ENCODE data around the gene FCMR.

FCMR gene

DNA sequence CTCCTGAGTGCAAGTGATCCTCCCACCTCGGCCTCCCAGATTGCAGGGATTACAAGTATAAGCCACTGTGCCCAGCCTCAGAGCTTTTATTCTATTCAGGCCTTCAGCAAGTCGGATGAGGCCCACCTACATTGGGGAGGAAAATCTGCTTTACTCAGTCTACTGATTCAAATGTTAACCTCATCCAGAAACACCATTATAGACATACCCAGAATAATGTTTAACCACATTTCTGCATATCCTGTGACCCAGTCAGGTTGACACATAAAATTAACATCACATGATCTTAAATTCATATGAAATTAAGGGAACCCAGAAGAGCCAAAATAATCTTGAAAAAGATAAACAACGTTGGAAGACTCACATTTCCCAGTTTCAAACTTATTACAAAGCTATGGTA lies 41.4 kb downstream of the FCMR start:
- no peaks in the 10 kb centered on the region for H3K4me1 ChIP-seq
- TF ChIP-seq, protein P1, sequence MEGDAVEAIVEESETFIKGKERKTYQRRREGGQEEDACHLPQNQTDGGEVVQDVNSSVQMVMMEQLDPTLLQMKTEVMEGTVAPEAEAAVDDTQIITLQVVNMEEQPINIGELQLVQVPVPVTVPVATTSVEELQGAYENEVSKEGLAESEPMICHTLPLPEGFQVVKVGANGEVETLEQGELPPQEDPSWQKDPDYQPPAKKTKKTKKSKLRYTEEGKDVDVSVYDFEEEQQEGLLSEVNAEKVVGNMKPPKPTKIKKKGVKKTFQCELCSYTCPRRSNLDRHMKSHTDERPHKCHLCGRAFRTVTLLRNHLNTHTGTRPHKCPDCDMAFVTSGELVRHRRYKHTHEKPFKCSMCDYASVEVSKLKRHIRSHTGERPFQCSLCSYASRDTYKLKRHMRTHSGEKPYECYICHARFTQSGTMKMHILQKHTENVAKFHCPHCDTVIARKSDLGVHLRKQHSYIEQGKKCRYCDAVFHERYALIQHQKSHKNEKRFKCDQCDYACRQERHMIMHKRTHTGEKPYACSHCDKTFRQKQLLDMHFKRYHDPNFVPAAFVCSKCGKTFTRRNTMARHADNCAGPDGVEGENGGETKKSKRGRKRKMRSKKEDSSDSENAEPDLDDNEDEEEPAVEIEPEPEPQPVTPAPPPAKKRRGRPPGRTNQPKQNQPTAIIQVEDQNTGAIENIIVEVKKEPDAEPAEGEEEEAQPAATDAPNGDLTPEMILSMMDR (IDR thresholded peaks at IDR 0.05): no peak
- H3K27ac ChIP-seq: no peak overlapping the region
- H3K9me3 ChIP-seq: peaks cover 0 to 23% (median 8%) of the 10 kb centered on the region in 3 donors
- no peak overlapping the region for H3K4me3 ChIP-seq
- DNase-seq: no peak
- H3K27me3 ChIP-seq: no peaks in the 10 kb centered on the region
- intact Hi-C loops (cut with DNase I; ENCODE audit: low total_unique reads): no loop called here
- no peaks in the 10 kb centered on the region for H3K36me3 ChIP-seq

DNA sequence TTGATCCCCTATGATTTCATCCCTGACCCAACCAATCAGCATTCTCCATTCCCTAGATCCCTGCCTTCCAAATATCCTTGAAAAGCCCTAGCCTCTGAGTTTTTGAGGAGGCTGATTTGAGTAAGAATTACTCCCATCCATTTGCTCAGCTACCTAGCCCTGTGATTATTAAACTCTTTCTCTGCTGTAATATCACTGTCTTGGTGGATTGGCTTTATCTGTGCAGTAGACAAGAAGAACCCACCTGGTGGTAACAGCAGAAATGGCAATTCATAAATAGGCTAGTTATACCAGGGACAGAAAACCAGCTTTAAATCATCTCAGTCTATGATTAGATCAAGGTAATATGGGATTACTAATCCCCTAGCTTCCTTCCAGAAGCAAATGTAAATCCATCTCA lies 43.3 kb downstream of the FCMR start:
- DNase-seq: no peak
- Histone ChIP-seq H3K9me3 (peaks cover 0 to 23% (median 8%) of the 10 kb centered on the region in 3 donors), H3K4me1 (no peaks in the 10 kb centered on the region), H3K36me3 (no peaks in the 10 kb centered on the region), H3K4me3 (no peak overlapping the region), H3K27ac (no peak overlapping the region), H3K27me3 (no peaks in the 10 kb centered on the region)
- intact Hi-C loops (cut with DNase I; ENCODE audit: low total_unique reads): no loop called here
- TF ChIP-seq, protein P1 (IDR thresholded peaks at IDR 0.05): no peak

DNA sequence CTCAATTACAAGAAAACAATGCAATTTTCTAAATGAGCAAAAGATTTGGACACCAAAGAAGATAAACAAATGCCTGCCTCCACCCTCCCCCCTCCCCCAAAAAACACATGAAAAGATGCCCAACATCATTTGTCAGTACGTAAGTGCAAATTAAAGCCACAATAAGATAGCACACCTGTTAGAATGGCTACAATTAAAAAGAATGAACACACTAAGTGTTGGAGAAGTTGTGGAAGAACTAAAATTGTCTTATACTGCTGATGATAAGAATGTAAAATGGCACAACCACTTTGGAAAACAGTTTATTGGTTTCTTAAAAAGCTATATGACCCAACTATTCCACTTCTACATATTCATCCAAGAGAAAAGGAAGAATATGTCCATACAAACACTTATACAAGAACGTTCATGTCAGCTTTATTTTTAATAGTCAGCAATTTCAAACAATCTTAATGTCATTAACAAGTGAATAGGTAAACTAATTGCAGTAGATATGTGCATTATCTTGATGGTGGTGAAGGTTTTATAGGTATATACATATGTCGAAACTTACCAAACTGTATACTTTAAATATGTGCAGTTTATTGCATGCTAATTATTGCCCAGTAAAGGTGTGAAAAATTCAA lies 45.9 kb downstream of the FCMR start:
- no peaks in the 10 kb centered on the region for H3K36me3 ChIP-seq
- intact Hi-C loops (cut with DNase I; ENCODE audit: low total_unique reads): no loop called here
- TF ChIP-seq, protein P1 (IDR thresholded peaks at IDR 0.05): no peak
- no peak overlapping the region for H3K27ac ChIP-seq
- no peak overlapping the region for H3K4me3 ChIP-seq
- peaks cover 0 to 23% (median 8%) of the 10 kb centered on the region in 3 donors for H3K9me3 ChIP-seq
- no peaks in the 10 kb centered on the region for H3K27me3 ChIP-seq
- no peaks in the 10 kb centered on the region for H3K4me1 ChIP-seq
- DNase-seq: no peak

DNA sequence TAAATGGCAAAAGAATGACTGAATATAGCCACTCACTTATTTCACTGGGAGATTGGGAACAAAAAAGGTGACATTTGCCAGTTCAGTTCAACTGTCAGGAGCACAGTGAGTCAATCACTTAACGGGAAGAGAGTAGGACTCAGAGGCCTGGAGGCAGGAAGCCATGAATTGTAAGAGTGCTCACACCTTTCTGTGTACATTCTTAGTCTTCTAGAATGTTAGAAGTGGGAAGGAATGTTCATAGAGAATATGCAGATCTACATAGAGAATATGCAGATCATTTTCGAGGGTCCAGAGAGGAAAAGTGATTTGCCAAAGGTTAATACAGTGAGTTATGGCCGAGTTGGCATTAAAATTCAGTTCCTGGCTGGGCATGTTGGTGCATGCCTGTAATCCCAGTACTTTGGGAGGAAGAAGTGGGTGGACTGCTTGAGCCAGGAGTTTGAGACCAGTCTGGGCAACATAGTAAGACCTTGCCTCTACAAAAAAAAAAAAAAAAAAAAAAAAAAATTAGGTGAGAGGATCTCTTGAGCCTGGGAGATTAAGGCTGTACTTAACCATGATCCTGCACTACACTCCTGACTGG lies 48.0 kb downstream of the FCMR start:
- H3K4me1 ChIP-seq: no peaks in the 10 kb centered on the region
- no peaks in the 10 kb centered on the region for H3K27me3 ChIP-seq
- TF ChIP-seq, protein P1 (IDR thresholded peaks at IDR 0.05): no peak
- intact Hi-C loops (cut with DNase I; ENCODE audit: low total_unique reads): no loop called here
- peaks cover 0 to 13% (median 6%) of the 10 kb centered on the region in 3 donors for H3K9me3 ChIP-seq
- no peak for DNase-seq
- no peak overlapping the region for H3K4me3 ChIP-seq
- no peak overlapping the region for H3K27ac ChIP-seq
- H3K36me3 ChIP-seq: no peaks in the 10 kb centered on the region

DNA sequence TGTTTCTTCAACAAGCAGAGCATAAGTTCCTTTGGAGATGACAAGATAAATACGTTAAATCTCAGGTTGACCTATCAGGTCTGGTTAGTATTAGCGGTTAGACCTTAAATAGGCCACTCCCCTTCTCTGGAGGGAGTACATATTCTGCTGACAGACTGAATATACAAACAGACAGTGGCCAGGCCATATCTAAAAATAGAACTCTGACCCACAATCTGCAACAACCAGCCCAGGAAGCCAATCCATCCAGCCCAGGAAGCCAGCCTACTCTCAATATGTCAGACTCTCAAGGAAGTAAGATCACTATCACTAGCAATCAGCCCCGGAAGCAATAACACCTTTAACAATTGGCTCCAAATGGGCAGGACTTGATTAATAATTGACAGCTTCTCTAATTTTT lies 49.6 kb downstream of the FCMR start:
- H3K4me3 ChIP-seq: no peak overlapping the region
- intact Hi-C loops (cut with DNase I; ENCODE audit: low total_unique reads): no loop called here
- TF ChIP-seq, protein P1 (IDR thresholded peaks at IDR 0.05): no peak
- H3K27ac ChIP-seq: no peak overlapping the region
- DNase-seq: no peak
- H3K9me3 ChIP-seq: no peaks in the 10 kb centered on the region
- no peaks in the 10 kb centered on the region for H3K4me1 ChIP-seq
- H3K36me3 ChIP-seq: no peaks in the 10 kb centered on the region
- no peaks in the 10 kb centered on the region for H3K27me3 ChIP-seq

All from tibial artery (tissue), 4 donors.